ENCODE results near the gene TMEM229B.

- TF ChIP-seq CTCF (IDR thresholded peaks at IDR 0.05; ENCODE audit: poor library complexity) (no peak), EZH2phosphoT487 (IDR thresholded peaks at IDR 0.05; ENCODE audit: low read depth, severe bottlenecking, unreplicated experiment) (no peak)
Measured at GRCh38 chr14:67492538-67492937, 4.0 kb upstream of the TMEM229B start.
